NT2/D1 (cell line): Measurements from ENCODE around the gene GATA3.
"Not testable (repeated sequence)": the region's sequence is repeated elsewhere in the genome, so short reads cannot be mapped to it uniquely, and the experiment has no call there.

Source experiments
- DNase-seq: peaks from one replicate; pipeline ENCODE4 v3.0.0-alpha.2; 2011; ENCODE audit warnings: low read depth, low spot score
- H3K27me3 ChIP-seq: 2 replicates; pipeline ENCODE4 v1.6.0; 2011; ENCODE audit warnings: mild to moderate bottlenecking; ENCODE audit not compliant: insufficient read length, insufficient read depth
- H3K36me3 ChIP-seq: 2 replicates; pipeline ENCODE4 v1.6.1; 2011; ENCODE audit warnings: mild to moderate bottlenecking, low read length, mixed read lengths; ENCODE audit not compliant: insufficient read depth, insufficient read length
- H3K4me1 ChIP-seq: 2 replicates; pipeline ENCODE4 v1.5.1; 2011; ENCODE audit not compliant: insufficient read depth, insufficient read length
- H3K4me3 ChIP-seq: 2 replicates; pipeline ENCODE4 v1.5.1; 2011; ENCODE audit warnings: low read depth; ENCODE audit not compliant: insufficient read length
- H3K9ac ChIP-seq: 2 replicates; pipeline ENCODE4 v1.6.0; 2011; ENCODE audit warnings: low read depth; ENCODE audit not compliant: insufficient read length
- H3K9me3 ChIP-seq: 2 replicates; pipeline ENCODE4 v1.5.1; 2011; ENCODE audit warnings: mild to moderate bottlenecking, low read length; ENCODE audit not compliant: insufficient read depth
- SUZ12 ChIP-seq: IDR thresholded peaks from 2 replicates; pipeline ENCODE4 v1.6.1; 2011; ENCODE audit not compliant: insufficient read length, insufficient read depth; ENCODE audit errors: extremely low read depth
- YY1 ChIP-seq: IDR thresholded peaks from 2 replicates; pipeline ENCODE4 v1.6.1; 2011; ENCODE audit not compliant: insufficient read length, insufficient read depth
- ZNF274 ChIP-seq: IDR thresholded peaks from 2 replicates; pipeline ENCODE4 v1.6.1; 2011; ENCODE audit warnings: mild to moderate bottlenecking, low read depth, low read length

Gene GATA3

GRCh38 chr10:8023851-8024250, 30.6 kb upstream of the GATA3 start:
- Histone ChIP-seq H3K9me3 (no peaks in the 10 kb centered on the region), H3K27me3 (no peaks in the 10 kb centered on the region), H3K9ac (no peak overlapping the region), H3K4me3 (no peak overlapping the region), H3K4me1 (no peaks in the 10 kb centered on the region), H3K36me3 (no peaks in the 10 kb centered on the region)
- no peak for DNase-seq
- TF ChIP-seq ZNF274: no peak
- TF ChIP-seq SUZ12: no peak
- TF ChIP-seq YY1: no peak

- DNase-seq: no peak
- no peaks in the 10 kb centered on the region for H3K36me3 ChIP-seq
- H3K4me1 ChIP-seq: no peaks in the 10 kb centered on the region
- H3K27me3 ChIP-seq: peaks cover 11% of the 10 kb centered on the region
- no peak overlapping the region for H3K4me3 ChIP-seq
- H3K9me3 ChIP-seq: no peaks in the 10 kb centered on the region
- TF ChIP-seq SUZ12: no peak
- TF ChIP-seq YY1: no peak
- TF ChIP-seq ZNF274: no peak
- H3K9ac ChIP-seq: no peak overlapping the region
Observed at GRCh38 chr10:8026349-8027259, 27.9 kb upstream of the GATA3 start.

DNA sequence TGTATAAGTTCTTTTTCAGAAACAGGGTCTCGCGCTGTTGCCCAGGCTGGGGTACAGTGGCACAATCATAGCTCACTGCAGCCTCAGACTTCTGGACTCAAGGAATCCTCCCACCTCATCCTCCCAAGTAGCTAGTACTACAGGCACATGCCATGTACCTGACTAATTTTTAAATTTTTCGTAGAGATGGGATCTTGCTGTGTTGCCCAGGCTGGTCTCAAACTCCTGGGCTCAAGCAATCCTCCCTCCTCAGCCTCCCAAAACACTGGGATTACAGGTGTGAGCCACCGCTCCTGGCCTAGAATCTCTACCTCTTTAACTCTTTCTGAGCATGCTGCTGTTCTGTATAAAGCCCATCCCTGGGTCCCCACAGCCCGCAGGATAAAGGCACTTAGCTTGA, 23.3 kb upstream of the GATA3 start:
- H3K27me3 ChIP-seq: peaks cover 57% of the 10 kb centered on the region

DNA sequence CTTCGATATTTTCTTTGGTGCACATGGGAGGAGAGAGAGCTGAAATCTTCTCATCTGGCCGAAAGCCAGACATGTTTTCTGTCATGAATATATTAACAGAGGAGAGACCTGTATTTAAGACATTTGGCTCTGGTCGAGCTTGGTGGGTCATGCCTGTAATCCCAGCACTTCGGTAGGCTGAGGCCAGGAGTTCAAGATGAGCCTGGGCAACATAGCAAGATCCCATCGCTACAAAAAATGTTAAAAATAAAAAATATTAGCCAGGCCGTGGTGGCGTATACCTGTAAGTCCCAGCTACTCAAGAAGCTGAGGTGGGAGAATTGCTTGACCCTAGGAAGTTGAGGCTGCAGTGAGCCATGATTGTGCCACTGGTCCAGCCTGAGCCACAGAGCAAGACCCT, 21.9 kb upstream of the GATA3 start:
- no peak for DNase-seq
- H3K9me3 ChIP-seq: no peaks in the 10 kb centered on the region
- peaks cover 70% of the 10 kb centered on the region for H3K27me3 ChIP-seq
- no peak overlapping the region for H3K9ac ChIP-seq
- TF ChIP-seq ZNF274: no peak
- TF ChIP-seq SUZ12: no peak
- TF ChIP-seq YY1: no peak
- H3K4me1 ChIP-seq: no peaks in the 10 kb centered on the region
- no peak overlapping the region for H3K4me3 ChIP-seq
- no peaks in the 10 kb centered on the region for H3K36me3 ChIP-seq

More for the DNA sequence above, 23.3 kb upstream of the GATA3 start:
- DNase-seq, H3K4me3 ChIP-seq, H3K9ac ChIP-seq, H3K36me3 ChIP-seq, H3K9me3 ChIP-seq, H3K4me1 ChIP-seq: not testable (repeated sequence)

GRCh38 chr10:8033812-8034465, 20.5 kb upstream of the GATA3 start:
- Histone ChIP-seq H3K36me3 (no peaks in the 10 kb centered on the region), H3K9ac (peak overlapping the region; percentile 10), H3K4me1 (no peaks in the 10 kb centered on the region), H3K27me3 (peaks cover 83% of the 10 kb centered on the region), H3K4me3 (peak overlapping the region; percentile 18), H3K9me3 (no peaks in the 10 kb centered on the region)
- DNase-seq: no peak
- TF ChIP-seq YY1: no peak

- Histone ChIP-seq H3K4me3 (peak overlapping the region; percentile 18), H3K9me3 (no peaks in the 10 kb centered on the region), H3K9ac (no peak overlapping the region), H3K36me3 (no peaks in the 10 kb centered on the region), H3K4me1 (no peaks in the 10 kb centered on the region), H3K27me3 (peaks cover 89% of the 10 kb centered on the region)
- DNase-seq: no peak
- TF ChIP-seq ZNF274: no peak
- TF ChIP-seq SUZ12: no peak
- TF ChIP-seq YY1: no peak
Observed at GRCh38 chr10:8034466-8035005, 20.0 kb upstream of the GATA3 start.

DNA sequence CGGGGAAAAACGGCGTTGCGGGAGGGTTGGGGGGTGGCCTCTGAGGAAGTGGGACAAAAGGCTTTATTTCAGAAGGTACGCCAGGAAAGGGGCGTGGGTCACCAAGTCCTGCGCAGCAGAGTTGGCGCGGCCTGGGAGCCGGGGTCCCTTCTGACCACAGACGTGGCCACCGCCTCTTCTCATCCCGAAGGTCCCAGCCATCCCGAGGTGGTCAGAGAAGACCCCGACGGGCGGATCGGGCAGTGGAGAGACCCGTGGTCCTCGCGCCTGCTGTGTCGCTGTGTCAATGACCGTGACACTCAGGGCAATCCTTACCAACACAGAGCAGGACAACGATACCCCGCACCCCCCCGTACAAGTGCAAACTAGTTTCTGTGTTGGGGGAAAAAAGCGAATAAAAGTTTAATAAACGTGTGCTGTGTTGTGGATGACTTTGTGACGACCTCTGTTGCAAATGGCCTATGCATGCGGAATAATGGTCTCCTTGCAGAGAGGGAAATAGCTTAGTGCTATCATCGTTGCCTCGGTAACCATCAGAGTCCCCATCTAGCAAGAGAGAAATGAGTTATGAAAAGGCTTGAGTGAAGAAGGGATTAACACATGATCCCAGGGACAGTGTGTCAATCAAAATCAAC, 19.4 kb upstream of the GATA3 start:
- Histone ChIP-seq H3K36me3 (no peaks in the 10 kb centered on the region), H3K9ac (no peak overlapping the region), H3K4me1 (no peaks in the 10 kb centered on the region), H3K27me3 (peaks cover 95% of the 10 kb centered on the region), H3K4me3 (no peak overlapping the region), H3K9me3 (no peaks in the 10 kb centered on the region)
- DNase-seq: no peak
- TF ChIP-seq ZNF274 (no peak), SUZ12 (peak; percentile 89)
